HG03060 (cell line): ENCODE measurements around the gene WDPCP.
"Not testable (repeated sequence)": the region's sequence is repeated elsewhere in the genome, so short reads cannot be mapped to it uniquely, and the experiment has no call there.

Experiments used
- ATAC-seq: cut with Tn5 transposase; IDR thresholded peaks from one replicate; pipeline ENCODE4 v1.9.1; 2021; ENCODE audit warnings: low read depth, moderate number of reproducible peaks; ENCODE audit not compliant: unreplicated experiment

WDPCP gene

DNA sequence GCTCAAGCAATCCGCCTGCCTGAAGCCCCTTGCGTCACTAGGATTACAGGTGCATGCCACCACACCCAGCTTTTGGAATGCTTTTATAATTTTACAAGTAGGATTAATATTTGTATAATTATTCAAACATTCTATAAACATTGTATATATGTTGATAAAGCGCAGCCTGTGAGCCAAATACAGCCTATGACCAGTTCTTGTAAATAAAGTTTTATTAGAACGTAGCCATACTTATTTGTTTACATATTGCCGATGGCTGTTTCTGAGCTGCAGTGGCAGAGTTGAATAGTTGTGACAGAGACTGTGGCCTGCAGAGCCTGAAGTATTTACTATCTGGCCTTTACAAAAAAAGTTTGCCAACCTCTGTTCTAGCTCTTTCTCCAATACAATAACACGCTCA is 305.0 kb downstream of the WDPCP start:
- ATAC-seq, result no peak

DNA sequence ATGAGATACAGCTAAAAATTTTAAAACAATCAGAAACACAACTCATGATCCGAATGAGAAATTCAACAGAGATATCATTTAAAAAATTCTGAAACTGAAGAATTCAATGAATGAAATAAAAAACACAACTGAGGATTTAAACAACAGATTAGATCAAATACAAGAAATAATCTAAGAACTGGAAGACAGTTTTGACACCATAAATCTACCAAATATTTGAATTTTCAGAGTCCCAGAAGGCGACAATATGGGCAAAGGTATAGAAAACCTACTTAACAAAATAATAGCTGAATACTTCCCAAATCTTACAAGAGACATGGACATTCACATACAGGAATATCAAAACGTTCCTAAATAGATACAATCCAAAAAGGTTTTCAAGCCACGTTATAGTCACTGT is 315.7 kb downstream of the WDPCP start:
- no peak for ATAC-seq

DNA sequence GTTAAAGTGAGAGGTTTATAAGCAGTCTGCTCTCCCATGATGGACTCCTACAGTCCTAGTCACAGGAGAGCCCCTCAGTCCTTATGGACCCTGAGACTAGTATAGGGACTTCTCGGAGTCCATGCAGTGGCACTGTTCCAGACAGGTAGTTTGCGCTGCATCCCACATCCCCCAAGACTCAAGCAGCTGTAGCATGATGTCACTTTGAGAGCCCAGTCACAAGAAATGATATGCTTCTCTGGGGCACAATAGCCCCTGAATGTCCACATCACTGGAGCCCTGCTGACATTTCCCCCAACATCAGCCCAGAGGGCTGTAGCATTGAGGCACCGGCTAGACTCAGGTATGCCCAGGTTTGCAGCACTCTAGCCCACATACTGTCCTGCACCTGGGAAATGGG is 317.6 kb downstream of the WDPCP start:
- ATAC-seq, result no peak

DNA sequence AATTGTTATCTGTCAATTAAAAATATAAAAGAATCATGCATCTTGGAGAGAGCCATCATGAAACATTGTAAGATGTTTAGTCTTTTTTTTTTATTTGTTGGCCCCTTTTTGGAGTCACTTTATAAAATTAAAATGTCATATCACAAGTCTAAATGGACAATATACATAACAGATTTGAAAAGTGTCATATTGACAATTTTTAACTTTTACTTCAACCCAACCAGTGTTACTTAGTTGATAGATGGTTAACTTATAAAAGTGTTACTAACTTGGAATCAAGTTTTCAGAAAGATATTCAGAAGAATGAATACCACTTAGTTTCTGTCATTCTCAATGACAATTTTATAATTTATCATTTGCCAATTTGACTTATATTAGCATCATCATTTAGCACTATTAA is 319.3 kb downstream of the WDPCP start:
- no peak for ATAC-seq

- no peak for ATAC-seq
Observed at GRCh38 chr2:63261137-63261621, 327.1 kb downstream of the WDPCP start.

DNA sequence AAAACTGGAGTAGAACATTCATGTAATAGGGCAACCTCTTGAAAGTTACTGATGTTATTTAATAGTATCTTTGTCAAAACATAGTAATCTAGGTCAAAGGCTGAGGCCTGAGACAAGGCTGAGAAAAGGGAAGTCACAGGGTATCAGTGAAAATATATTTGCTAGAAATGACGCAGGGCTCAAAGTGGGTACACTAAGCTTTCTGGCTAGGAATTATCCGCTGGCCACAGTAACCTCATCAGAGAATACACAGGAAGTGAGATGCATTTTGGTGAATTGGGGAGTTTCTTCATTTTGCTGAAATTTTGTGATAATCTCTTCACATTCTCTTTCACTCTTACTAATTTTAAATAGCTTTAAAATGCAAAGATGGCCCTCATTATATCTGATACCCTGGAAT is 330.8 kb downstream of the WDPCP start:
- no peak for ATAC-seq

- ATAC-seq, result no peak
Observed at GRCh38 chr2:63249161-63249560, 339.1 kb downstream of the WDPCP start.

- ATAC-seq, result no peak
Observed at GRCh38 chr2:63242747-63243146, 345.5 kb downstream of the WDPCP start.

DNA sequence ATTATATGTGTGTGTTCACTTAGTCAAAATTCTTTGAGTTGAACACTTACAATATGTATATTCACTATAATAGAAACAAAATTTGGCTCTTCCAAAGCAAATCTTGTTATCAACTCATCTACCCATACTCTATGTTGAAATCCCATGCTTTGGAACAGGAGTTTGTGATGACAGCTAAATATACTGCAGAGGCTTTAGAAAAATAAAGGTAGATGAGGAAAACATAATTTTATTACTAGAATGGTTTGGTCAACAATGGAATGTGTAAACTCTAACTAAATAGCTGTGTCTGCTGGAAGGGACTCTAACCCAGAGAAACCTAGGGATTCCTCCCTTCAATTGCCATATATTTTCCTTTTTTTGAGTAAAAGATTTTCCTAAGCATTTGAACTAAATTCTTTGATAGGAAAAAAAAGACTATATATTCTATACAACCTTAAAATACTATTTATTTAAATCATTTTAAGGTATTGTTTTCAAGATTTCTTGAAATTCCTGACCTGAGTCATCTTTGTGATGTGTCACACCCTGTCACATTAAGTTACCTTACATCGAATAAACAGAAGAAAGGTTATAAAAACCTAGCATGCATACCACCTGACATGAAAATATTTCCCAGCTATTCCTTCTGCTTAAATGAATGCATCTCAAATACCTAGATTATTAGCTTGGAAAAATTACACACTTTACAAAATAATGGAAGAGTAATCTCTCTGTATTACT is 362.2 kb downstream of the WDPCP start:
- no peak for ATAC-seq

- ATAC-seq, result no peak
Observed at GRCh38 chr2:63218800-63219526, 369.3 kb downstream of the WDPCP start.

- no peak for ATAC-seq
Observed at GRCh38 chr2:63195310-63195709, 393.0 kb downstream of the WDPCP start.

DNA sequence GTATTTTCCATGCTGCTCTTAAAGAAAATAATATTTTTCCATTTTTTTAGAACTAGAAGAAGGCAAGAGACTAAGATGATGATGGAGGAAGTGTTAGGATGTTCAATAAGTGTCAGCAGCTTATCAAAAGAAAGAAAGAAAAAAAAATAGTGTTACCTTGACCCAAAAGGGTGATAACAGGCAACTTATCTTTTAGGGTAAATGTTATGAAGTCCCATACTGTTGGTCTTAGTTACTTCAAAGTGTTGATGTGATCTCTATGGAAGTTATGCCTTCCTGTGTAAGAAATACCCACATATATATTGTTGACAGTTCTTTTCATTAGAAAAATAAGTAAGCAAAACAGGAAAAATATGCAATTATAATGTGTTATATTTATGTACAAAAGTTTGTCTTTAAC is 394.1 kb downstream of the WDPCP start:
- no peak for ATAC-seq

- no peak for ATAC-seq
Observed at GRCh38 chr2:63192889-63193774, 395.1 kb downstream of the WDPCP start.

DNA sequence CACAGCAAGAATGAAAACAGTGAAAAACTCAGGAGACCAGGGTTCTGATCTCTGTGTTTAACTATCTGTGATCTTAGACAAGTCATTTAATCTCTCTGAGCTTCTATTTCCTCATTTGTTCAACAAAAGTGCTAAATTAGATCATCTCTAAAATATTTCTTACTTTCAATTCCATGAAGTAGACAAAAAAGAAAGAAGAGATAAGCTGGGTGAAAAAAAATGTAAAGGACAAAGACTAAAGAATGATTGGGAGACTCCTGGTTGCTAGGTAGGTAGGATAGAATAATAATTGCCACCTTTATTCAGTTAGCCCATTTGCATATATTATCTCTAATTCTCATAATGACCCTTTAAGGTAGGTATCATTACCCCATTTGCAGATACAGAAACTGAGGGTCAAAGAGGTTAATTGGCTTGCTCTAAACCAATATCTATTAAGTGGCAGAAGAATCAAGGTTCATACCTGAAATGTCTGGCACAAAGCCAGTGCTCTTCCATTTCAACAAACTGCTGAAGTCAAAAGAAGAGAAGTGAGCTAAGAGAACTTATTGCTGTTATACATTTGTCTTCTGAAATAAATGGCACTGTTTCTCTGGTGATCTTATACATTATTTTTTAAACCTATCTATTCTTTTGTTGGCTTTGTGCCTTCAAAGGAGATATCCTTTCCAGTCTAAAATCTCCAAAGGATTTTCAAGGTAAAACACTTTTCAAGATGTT is 395.9 kb downstream of the WDPCP start:
- ATAC-seq, result no peak

GRCh38 chr2:63189026-63189425 is 399.3 kb downstream of the WDPCP start:
- no peak for ATAC-seq

DNA sequence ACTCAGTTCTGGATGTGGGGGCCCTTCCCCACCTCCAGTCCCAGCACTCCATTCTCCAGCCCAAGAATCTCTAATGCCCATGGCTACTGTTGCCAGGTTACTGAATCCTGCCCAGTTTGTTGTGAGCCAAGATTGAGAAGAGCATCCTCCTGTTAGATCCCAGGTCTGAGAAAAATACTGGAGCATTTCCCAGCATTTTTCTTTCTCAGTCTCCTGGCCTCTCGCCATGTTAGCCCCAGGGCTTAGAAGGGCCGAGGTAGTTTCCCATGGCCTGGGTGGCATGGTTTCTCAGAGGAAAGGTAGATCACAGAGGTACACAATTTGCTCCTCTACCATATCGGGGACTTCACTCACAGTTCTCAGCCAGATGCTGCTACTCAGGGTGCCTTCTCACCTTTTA is 401.9 kb downstream of the WDPCP start:
- no peak for ATAC-seq

- ATAC-seq, result no peak
Observed at GRCh38 chr2:63163161-63163820, 425.0 kb downstream of the WDPCP start.

GRCh38 chr2:63159262-63159661 is 429.0 kb downstream of the WDPCP start:
- ATAC-seq, result no peak

GRCh38 chr2:63136683-63137082 is 451.6 kb downstream of the WDPCP start:
- ATAC-seq, result not testable (repeated sequence)

GRCh38 chr2:63132020-63132419 is 456.3 kb downstream of the WDPCP start:
- no peak for ATAC-seq
